GM12891 (cell line): ENCODE measurements around the gene DENND5A.
"Not testable (repeated sequence)": the region's sequence is repeated elsewhere in the genome, so short reads cannot be mapped to it uniquely, and the experiment has no call there.

ENCODE experiments used
- POLR2A ChIP-seq: IDR thresholded peaks from 2 replicates; pipeline ENCODE4 v1.6.1; 2011; ENCODE audit warnings: low read depth, low read length, control low read depth
- POLR2AphosphoS5 ChIP-seq: IDR thresholded peaks from 2 replicates; pipeline ENCODE4 v1.6.1; 2011; ENCODE audit warnings: low read depth, low read length, control low read depth
- SPI1 ChIP-seq: IDR thresholded peaks from 2 replicates; pipeline ENCODE4 v1.6.1; 2011; ENCODE audit warnings: low read depth, low read length, control low read depth
- TAF1 ChIP-seq: IDR thresholded peaks from 2 replicates; pipeline ENCODE4 v1.6.1; 2011; ENCODE audit warnings: low read depth, low read length, control low read depth

DNA sequence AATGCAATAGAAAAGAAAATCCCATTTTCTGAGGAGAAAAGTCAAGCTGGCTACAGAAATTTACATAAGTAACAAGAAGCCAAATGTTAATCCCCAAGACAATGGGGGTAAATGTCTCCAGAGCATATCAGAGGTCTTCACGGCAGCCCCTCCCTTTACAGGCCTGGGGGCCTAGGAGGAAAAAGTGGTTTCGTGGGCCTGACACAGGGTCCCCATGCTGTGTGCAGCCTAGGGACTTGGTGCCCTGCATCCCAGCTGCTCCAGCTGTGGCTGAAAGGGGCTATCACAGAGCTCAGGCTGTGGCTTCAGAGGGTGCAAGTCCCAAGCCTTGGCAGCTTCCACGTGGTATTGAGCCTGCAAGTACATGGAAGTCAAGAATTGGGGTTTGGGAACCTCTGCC is 76.3 kb downstream of the DENND5A start:
- TF ChIP-seq TAF1, POLR2A, SPI1, POLR2AphosphoS5: not testable (repeated sequence)
